GM21717 (cell line): ENCODE measurements around the gene TINCR.
"Not testable (repeated sequence)": the region's sequence is repeated elsewhere in the genome, so short reads cannot be mapped to it uniquely, and the experiment has no call there.

Experiments used
- ATAC-seq: cut with Tn5 transposase; IDR thresholded peaks from one replicate; pipeline ENCODE4 v1.9.1; 2021; ENCODE audit warnings: mild to moderate bottlenecking, moderate library complexity; ENCODE audit not compliant: unreplicated experiment

TINCR gene

GRCh38 chr19:5561559-5561958 is 6.2 kb downstream of the TINCR start:
- no peak for ATAC-seq

- ATAC-seq = no peak
Measured at GRCh38 chr19:5560156-5560555, 7.6 kb downstream of the TINCR start.

GRCh38 chr19:5559804-5560133 is 8.0 kb downstream of the TINCR start:
- ATAC-seq = no peak

- ATAC-seq = no peak
Measured at GRCh38 chr19:5558101-5558621, 9.6 kb downstream of the TINCR start.

- ATAC-seq = no peak
Measured at GRCh38 chr19:5557691-5558090, 10.1 kb downstream of the TINCR start.

- ATAC-seq = no peak
Measured at GRCh38 chr19:5554828-5555227, 12.9 kb downstream of the TINCR start.

- ATAC-seq = no peak
Measured at GRCh38 chr19:5553892-5554291, 13.9 kb downstream of the TINCR start.

- ATAC-seq = no peak
Measured at GRCh38 chr19:5547881-5548280, 19.9 kb downstream of the TINCR start.

GRCh38 chr19:5545984-5546383 is 21.8 kb downstream of the TINCR start:
- no peak for ATAC-seq

GRCh38 chr19:5545051-5545450 is 22.7 kb downstream of the TINCR start:
- no peak for ATAC-seq

- no peak for ATAC-seq
Measured at GRCh38 chr19:5542665-5543064, 25.1 kb downstream of the TINCR start.

GRCh38 chr19:5541456-5541855 is 26.3 kb downstream of the TINCR start:
- no peak for ATAC-seq

- ATAC-seq = no peak
Measured at GRCh38 chr19:5540208-5540607, 27.5 kb downstream of the TINCR start.

GRCh38 chr19:5537870-5538269 is 29.9 kb downstream of the TINCR start:
- ATAC-seq = no peak

GRCh38 chr19:5536982-5537579 is 30.7 kb downstream of the TINCR start:
- not testable (repeated sequence) for ATAC-seq

GRCh38 chr19:5536337-5536894 is 31.3 kb downstream of the TINCR start:
- ATAC-seq = no peak

GRCh38 chr19:5534787-5535586 is 32.8 kb downstream of the TINCR start:
- ATAC-seq = no peak

GRCh38 chr19:5533257-5533656 is 34.5 kb downstream of the TINCR start:
- no peak for ATAC-seq

GRCh38 chr19:5530701-5531100 is 37.1 kb downstream of the TINCR start:
- no peak for ATAC-seq

GRCh38 chr19:5526691-5527090 is 41.1 kb downstream of the TINCR start:
- ATAC-seq = no peak

GRCh38 chr19:5524081-5524480 is 43.7 kb downstream of the TINCR start:
- ATAC-seq = no peak

- no peak for ATAC-seq
Measured at GRCh38 chr19:5522106-5522505, 45.6 kb downstream of the TINCR start.
